Stimulated activated CD4-positive, alpha-beta T cell treated with anti-CD3 and anti-CD28 coated beads, Interleukin-15, amount 100 ng/mL, for 24 hours (primary cell): ENCODE data around the gene MCUB.

ENCODE experiments used
- DNase-seq: peaks from one replicate; pipeline ENCODE4 v3.0.0-alpha.2; 2020

The MCUB gene

DNA sequence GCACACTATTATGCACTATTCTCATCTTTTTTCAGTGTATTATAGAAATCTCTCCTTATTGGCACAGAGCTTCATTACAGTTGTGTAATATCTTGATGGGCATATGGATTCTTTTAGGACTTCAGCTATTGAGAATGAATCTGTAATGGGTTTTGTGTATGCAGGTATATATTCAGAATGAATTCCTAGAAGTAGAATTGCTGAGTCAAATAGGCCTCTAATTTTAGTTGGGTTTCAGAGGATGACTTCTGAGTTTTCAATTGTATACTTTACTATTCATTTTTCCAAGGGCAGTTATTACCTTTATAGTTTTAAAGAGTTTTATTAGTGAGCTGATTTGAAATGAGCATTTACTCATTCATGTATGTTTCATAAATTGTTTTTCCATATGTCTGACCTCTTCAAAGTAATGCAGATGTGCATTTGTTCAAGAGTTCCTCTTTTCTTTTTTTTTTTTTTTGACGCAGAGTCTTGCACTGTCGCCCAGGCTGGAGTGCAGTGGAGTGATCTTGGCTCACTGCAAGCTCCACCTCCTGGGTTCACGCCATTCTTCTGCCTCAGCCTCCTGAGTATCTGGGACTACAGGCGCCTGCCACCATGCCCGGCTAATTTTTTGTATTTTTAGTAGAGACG, 123.7 kb downstream of the MCUB start:
- no peak for DNase-seq

DNA sequence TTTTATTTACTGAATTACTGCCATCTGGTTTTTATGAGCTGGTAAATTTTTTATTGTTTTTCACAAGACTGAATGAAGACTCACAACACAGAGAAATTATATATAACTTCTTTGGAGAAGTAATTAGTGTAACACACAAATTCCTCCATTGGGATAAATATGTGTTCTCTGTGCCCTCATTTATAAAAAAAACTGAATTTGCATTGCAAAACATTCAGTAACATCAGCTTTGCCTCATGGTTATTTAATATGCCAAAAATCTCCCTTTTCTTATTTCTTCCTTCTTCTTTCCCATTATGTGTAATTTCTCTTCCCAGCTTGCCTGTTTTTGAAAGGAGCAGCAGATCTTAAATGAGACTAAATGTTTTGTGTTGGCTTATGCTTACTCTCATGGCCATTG, 124.7 kb downstream of the MCUB start:
- DNase-seq: no peak

DNA sequence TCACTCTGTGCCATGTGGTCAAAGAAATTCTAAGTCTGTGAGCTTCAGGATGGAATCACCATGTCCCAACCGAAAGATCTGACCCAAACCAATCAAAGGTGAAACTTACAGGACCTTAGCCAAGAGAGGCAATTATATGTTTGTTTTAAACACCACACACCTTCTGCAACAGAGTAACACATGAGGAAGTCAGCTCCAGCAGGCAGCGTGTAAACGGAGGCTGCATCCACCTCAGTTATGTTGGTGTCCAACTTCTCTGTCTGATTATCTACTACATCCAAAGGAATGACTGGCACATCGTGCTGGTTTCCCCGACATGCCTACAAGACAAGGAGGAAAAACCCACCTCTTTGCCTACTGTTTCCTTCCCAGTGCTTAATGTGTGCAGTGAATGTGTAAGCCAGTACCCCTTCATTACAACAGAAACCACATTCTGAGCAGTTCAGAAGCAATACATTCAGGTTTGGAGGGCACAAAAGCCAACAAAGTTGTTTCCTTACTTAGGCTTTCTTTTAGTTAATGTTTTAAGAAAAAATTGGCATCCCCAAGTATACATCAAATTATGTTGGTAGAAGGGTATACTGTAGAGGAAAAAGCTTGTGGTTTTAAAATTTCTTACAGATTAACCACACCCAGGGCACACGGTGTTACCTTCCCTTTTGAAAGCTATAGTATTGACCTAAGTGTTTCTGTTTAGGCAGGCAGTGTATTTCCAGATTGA, 130.8 kb downstream of the MCUB start:
- no peak for DNase-seq

DNA sequence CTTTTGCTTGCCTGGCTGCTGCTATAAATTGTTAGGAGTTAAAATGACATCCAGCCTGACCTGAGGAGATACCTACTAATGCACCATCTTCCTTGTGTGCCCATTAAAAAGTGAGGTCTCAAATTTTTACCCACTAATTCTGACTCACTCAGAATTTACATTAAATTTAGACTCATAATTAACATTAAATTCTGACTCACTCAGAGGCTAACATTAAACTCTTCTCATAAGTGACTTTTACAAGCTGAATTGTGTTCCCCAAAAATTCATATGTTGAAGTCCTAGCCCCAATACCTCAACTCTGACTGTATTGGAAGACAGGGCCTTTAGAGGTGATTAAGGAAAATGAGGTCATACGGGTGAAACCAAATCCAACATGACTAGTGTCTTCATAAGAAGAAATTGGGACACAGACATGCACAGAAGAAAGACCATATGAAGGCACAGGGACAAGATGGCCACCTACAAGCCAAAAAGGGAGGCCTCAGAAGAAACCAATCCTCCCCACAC, 131.4 kb downstream of the MCUB start:
- DNase-seq: no peak

DNA sequence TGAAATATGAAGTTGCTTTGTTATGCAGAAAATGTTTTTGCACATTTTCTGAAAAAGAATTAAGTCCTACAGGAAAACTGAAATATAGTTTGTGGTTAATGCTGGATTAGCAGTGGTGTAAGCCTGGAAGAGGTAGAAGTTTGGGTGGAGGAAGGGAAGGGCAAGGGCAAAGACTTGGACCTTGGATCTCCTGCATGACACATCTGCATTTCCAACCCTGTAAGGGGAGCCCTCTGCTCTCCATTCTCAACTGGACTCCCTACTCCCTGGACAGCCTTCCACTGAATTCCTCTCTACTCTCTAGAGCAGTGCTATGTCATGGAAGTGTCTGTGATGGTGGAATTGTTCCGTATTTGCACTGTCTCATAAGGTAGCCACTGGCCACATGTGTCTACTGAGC, 138.6 kb downstream of the MCUB start:
- DNase-seq: no peak

DNA sequence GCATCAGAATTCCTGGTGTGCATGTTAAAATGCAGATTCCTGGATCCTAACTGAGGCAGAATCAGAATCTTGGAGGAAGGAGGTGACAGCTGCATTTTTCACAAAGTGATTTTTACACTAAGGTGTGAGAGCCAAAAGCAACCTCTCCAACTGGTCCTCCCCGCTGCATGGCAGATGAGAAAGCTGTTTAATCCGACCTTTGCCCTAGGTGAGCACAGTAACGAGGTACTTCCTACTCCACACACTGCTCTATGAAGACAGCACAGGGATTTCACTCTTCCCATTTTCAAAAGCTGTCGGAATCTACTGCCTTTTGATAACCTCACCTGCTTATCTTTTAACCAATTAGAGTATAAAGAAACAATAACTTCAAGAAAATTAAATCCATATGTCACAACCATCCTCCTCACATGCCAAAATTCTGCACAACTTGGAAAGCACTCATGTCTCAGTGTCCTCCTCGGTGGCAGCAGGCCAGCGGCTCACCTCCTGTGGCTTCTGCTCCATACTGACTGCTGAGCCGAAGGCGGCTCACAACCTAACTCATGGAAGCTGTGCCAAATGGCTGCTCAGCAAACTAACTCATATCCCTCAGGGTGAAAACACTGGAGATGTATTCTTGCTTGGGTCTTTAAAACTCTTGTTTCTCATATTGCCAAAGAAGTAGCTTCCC, 139.6 kb downstream of the MCUB start:
- DNase-seq: no peak

DNA sequence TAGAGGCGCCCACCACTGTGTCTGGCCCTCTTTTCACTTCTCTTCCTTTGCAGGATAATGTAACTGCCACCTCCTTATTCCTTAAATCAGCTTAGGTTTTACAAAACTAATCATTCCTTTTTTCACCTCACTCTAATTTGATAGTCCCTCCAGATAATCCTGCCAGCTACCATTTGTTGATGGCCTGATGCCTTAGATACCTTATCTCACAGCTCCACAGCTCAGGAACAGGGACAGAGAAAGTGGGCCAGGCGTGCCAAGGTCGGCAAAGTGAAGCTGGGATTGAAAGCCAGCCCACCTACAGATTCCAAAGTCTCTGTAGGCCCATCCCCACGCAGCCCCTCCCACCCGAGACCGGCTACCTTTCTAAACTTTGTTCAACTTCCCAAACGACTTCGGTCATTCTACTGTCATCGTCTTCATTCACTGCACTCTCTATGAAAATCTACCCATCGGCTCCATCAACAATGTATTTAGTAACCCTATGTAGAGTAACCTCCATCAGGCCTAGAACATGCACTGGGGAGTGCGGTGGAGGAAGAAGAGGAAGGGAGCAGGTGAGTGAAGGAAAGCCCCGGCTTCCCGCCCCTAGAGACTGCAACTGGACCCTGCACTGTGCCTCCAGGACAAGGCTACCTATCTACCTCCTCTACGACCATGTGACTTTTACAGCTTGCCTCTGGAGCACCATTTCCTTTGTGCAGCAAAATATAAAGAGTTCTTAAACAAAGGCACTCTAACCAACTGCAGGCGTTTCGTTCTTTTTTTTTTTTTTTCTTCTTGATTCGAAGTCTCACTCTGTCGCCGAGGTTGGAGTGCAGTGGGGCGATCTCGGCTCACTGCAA, 141.7 kb downstream of the MCUB start:
- DNase-seq: no peak

DNA sequence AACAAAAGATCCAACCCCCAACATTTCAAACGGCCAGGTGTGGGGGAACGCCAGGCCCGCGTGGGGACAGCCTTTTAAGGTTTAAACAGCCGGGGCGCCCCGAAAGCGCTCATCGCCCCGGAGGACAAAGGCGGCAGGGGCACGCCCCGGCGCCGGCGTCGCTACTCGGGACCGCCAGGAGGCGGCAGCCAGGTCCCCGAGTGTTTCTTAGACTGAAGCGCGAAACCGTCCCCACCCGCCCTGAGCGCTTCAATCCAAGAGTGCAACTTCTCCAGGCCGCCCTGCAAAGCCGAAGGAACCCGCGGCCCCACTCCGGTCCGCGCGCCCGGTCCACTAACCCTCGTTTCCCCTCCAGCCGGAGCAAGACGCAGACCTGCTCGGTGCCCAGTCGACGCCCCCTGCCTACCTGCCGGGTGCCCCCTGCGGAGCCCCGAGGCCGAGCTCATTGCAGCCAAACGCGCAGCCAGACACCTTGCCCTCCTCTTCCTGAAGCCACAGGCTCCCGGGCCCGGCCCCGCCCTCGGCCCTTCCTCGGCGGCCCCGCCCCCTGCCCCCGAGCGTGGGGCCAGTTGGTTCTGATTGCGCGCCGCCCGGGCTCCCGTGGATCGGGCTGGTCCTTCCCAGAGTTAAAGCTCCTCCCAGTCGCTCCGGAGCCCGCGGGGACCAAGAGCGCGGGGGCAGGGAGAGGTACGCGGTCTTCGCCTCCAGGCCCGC, 143.1 kb downstream of the MCUB start, which contains the start of gene CASP6:
TSS of gene CASP6 (minus strand) at position 496 of the 714 bp plus-strand sequence. CDS start at position 446, 50 bp downstream.
- DNase-seq: peak; percentile 78

DNA sequence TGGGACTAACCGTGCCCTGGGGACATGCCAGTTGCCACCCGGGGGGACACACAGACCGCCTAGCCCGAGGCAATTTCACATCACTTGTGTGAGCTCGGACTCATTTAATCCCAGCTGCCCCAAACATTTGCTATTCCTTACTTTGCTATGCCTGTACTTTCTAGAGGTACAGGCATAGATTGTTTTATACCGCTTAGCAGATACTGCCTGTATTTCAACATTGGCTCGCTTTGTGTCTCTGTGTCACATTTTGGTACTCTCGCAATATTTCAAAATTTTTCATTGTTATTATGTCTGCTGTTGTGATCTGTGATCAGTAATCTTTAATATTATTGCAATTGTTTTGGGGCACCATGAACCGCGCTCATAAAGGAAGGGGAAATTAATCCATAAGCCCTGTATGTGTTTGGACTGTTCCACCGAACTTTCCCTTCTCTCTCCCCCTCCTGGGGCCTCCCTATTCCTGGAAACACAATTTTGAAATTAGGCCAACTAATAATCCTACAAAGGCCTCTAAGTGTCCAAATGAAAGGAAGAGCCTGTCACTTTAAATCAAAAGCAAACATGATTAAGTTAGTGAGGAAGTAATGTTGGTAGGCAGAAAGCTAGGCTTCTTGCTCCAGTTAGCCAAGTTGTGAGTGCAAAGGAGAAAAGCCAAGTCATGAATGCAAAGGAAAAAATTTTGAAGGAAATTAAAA, 143.8 kb downstream of the MCUB start:
- no peak for DNase-seq

DNA sequence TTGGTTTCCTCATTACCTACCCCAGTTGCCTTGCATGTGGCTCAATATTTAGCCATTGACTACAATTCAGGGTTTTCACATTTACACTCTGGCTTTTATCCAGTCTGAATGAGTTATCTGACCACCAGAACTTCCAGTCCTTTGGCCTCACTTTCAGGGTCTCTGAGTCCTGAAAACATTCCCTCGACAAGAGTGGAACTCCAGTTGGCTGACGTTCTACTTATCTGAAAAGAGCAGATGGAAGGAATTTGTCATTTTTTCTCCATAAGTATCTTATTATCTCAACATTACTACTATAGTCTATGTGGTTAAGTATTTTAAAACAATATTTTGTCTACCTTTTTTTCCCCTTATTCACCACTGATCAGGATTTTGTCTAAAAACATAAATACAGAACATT, 148.4 kb downstream of the MCUB start:
- no peak for DNase-seq

DNA sequence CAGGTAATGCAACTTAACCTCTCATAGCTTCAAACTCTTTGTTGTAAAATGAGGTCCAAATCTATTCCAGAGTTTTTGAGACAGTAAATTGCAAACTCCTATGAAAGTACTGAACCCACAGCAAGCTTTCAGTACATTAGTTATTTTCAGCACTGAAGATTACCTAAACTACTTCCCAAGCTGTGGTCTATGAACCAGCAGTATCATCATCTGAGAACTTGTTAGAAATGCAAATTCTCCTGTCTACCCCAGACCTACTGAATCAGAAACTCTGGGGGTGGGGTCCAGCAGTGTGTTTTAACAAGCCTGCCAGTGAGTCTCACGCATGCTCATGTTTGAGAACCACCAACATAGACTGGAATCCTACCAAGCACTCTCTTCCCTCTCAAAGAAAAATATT, 148.9 kb downstream of the MCUB start:
- DNase-seq: no peak

DNA sequence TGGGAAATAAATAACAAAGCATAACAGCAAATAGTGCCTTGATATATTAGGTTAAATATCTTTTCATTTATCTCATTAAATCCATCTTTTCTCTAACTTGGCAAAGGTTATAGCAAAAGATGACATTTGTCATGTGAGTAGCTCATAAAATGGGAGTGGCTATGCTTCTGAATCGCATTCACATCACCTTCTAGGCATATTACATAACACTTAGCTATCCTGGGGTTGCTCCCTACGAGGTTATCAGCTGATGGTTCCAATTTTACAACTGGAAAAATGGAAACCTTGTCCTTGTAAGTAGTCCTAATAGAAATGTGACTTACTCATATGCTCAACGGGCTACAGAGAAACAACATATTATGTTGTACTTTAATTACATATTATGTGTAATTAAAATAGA, 153.5 kb downstream of the MCUB start:
- no peak for DNase-seq

DNA sequence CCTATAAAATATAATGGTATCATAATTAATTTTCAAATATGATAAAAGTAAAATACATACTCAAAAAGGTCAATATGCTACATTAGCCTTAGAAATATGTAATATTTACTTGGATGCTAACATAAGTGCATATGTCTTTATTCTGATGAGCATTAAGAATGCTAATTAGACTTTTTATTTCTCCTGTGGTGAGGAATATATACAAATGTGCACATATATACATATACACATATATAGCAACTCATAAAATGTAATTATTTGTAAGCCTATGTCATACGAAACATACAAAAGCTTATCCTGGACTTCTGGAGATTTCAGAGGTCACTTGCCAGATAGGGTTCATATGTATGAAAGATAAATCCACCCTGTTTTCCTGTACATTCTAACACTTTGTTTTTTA, 158.7 kb downstream of the MCUB start:
- no peak for DNase-seq

DNA sequence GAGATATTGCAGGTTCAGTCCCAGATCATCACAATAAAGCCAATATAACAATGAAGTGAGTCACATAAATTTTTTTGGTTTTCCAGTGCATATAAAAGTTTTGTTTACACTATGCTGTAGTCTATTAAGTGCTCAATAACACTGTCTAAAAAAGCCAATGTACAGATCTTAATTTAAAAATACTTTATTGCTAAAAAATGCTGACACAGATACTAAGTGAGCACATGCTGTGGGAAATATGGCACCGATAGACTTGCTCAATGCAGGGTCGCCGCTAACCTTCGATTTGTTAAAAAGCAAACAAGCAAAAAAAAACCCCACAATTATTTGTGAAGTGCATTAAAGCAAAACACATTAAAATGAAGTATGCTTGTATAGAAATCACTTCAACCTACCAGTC, 159.6 kb downstream of the MCUB start:
- no peak for DNase-seq

DNA sequence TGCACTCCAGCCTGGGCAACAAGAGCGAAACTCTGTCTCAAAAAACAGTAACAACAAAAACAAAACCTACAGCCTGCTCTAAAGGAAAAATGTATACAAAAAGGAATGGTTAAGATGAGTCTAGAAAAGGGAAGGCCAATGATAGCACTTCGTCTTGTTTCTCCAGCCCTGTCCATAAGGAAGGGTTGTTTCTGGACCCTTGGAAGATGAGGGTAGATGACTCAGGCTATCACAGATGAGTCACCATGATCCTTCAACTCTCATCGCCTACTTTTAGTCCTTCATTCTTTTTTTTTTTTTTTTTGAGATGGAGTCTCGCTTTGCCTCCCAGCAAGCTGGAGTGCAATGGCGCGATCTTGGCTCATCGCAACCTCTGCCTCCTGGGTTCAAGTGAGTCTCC, 161.0 kb downstream of the MCUB start:
- no peak for DNase-seq

DNA sequence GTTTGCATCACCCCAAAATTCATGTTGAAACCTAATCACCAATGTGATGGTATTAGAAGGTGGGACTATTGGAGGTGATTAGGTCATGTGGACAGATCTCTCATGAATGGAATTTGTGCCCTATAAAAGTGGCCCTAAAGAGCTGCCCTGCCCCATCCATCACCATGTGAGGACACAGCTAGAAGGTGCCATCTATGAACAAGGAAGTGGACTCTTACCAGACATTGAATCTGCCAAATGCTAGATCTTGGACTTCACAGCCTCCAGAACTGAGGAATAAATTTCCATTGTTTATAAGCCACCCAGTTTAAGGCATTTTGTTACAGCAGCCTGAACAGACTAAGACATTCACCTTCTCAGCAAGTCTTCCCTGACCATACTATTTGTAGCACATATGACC, 162.3 kb downstream of the MCUB start:
- DNase-seq: no peak

DNA sequence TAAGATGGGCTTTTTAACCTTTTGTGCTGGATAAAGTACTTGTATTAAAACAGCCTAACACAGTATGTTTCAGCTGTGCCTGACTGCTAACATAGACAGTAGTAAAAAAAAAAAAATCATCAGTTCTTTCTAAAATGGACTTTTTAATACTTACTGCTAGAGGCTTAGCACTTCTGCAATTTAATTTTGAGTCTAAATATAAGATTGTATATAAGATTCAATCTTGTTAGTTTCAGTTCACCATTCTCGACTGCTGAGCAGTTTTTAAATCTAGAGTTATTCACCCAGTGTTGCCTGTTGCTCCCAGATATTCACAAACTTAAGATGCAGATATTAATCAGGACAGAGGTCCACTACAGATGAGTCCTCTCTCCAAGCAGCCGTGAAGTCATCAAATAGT, 163.1 kb downstream of the MCUB start:
- DNase-seq: no peak

DNA sequence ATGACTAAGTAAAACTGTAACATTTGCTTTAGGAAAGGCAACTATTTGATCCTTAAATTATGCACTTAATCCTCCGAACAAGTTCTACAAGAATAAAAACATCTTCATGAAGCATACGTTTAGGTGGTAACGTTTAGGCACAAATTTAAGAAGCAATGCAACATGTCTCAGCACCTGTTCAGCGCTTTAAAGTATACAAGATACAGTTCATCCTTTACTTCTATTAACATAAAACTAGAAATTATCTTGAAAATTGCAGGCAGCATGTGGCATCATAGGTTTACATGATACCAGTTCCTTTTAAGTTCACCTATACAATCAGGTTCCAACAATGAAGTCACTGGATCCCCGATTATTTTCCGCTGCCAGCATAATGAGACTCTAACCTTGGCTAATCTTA, 168.3 kb downstream of the MCUB start:
- DNase-seq: no peak

DNA sequence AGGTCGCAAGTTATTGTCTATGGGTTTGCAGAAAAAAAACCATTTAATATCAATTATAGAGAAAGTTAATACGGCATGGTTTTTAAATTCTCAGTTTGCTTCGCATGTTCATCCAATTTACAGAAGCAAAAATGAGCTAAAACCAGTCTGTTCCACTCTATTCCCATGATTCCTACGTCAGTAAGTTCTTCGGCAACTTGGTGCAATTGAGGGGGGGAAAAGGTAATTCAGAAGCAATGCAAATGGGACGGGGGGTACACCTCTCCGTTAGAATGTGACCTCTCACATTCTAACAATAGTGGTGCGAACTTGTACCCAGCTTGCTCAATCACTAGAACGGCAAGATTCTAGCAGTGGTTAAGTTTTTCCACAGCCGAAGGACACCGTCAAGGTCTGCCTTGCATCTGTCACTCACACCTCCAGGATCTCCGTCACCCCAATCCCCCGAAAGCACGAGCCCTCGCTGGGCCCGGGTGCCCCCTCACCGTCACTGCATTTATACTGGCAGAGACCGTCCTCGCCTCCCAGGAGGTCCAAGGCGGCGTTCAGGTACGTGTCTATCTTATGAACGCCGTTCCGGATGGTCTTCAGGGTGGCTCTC, 169.2 kb downstream of the MCUB start:
- DNase-seq: peak; percentile 45

DNA sequence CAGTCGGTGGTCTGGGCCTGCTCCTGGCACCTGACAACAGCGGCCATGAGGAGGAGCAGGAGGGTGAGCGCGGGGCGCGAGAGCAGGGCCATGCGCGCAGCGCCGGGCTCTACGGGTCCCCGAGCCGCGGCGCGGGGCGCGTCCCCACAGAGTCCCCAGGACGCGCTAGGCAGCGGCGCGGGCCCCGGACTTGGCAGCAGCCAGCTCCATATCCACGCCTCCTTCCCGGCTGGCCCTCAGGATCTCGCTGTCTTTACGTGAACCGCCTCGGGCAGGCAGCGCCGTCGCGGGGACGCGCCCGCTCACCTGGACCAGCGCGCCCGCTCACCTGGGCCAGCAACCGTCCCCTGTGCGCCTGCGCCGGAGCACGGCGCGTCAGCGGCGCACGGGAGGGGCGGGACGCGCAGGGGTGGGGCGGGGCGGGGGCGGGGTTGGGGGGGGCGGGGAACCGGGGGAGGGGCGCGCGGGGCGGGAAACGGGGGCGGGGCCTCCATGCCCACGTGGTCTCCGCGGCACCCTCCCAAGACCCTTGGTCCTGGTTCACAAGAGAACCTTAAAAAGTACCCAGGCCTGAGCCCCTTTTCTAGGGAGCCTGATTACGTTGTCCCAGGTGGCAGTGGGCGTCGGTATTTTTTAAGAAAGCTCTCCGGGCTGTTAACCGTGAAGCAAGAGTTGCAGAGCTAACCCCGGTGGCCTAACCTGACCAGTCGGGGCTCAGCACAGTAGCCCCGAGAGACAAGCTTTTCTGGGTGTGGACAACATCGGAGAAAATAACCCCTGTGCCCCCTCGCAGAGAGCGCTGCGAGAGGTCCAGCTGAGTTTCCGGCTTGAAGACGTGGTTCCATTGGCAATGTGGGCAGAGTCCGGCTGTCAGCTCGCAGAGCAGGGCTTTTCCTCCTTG, 169.9 kb downstream of the MCUB start, which contains the start of gene PLA2G12A:
TSS of gene PLA2G12A (minus strand) at position 353 of the 901 bp plus-strand sequence. CDS start at position 92, 261 bp downstream.
- peak; percentile 77 for DNase-seq
